Keratinocyte (primary cell): ENCODE results near the gene COL3A1. TPM values are rescaled to one million over a fixed set of nuclear protein-coding genes. Genes with fewer than 3 reads are reported as not detected.

Source experiments
- DNase-seq: peaks from one replicate; pipeline ENCODE4 v3.0.0-alpha.2; 2011; ENCODE audit warnings: low read depth, missing footprints, low spot score
- FAIRE-seq: peaks from 2 replicates; lab custom pipeline; 2011; peaks lifted over from hg19 to GRCh38; lab: Jason Lieb, UNC
- H2AFZ ChIP-seq: 2 replicates; pipeline ENCODE4 v1.6.0; 2012; ENCODE audit warnings: low read length, control low read depth, inconsistent platforms; ENCODE audit not compliant: control insufficient read depth
- H3K27ac ChIP-seq: 2 replicates; pipeline ENCODE4 v1.5.1; 2011; ENCODE audit warnings: low read length; ENCODE audit not compliant: control insufficient read depth, insufficient read depth
- H3K27me3 ChIP-seq: 3 replicates; pipeline ENCODE4 v1.6.0; 2011; ENCODE audit warnings: low read length; ENCODE audit not compliant: control insufficient read depth, insufficient read depth; ENCODE audit errors: extremely low read depth
- H3K36me3 ChIP-seq, 2 experiments: 2 replicates in 1 of 2; 3 replicates in 1 of 2; pipeline ENCODE4 v1.5.1; 2011; ENCODE audit warnings: low read length in 2 of 2, mild to moderate bottlenecking in 1 of 2; ENCODE audit not compliant: control insufficient read depth in 2 of 2, insufficient read depth in 2 of 2; ENCODE audit errors: extremely low read depth in 1 of 2
- H3K4me1 ChIP-seq: 3 replicates; pipeline ENCODE4 v1.5.1; 2011; ENCODE audit warnings: low read length; ENCODE audit not compliant: control insufficient read depth, insufficient read depth; ENCODE audit errors: extremely low read depth
- H3K4me2 ChIP-seq: 3 replicates; pipeline ENCODE4 v1.6.0; 2011; ENCODE audit warnings: low read depth, low read length; ENCODE audit not compliant: control insufficient read depth, insufficient read depth; ENCODE audit errors: extremely low read depth
- H3K4me3 ChIP-seq, 3 experiments: fragments of 200-600 bp in 1 of 3; sonication (generic) in 1 of 3; 2 replicates in 2 of 3; 3 replicates in 1 of 3; pipeline ENCODE4 v1.5.1; 2011 to 2016; ENCODE audit warnings: low read length in 3 of 3, mild to moderate bottlenecking in 3 of 3, control low read depth in 2 of 3, inconsistent platforms in 1 of 3, low read depth in 1 of 3, mixed read lengths in 1 of 3, mixed run types in 1 of 3, moderate library complexity in 1 of 3; ENCODE audit not compliant: control insufficient read depth in 2 of 3, insufficient read depth in 2 of 3; ENCODE audit errors: extremely low read depth in 1 of 3
- H3K79me2 ChIP-seq: 2 replicates; pipeline ENCODE4 v1.6.0; 2012; ENCODE audit warnings: low read length; ENCODE audit not compliant: control insufficient read depth, insufficient read depth
- H3K9ac ChIP-seq: 3 replicates; pipeline ENCODE4 v1.6.0; 2011; ENCODE audit warnings: low read length; ENCODE audit not compliant: control insufficient read depth, insufficient read depth; ENCODE audit errors: extremely low read depth
- H3K9me1 ChIP-seq: 3 replicates; pipeline ENCODE4 v1.6.0; 2011; ENCODE audit warnings: low read length; ENCODE audit not compliant: control insufficient read depth, insufficient read depth; ENCODE audit errors: extremely low read depth
- H3K9me3 ChIP-seq: 2 replicates; pipeline ENCODE4 v1.5.1; 2012; ENCODE audit warnings: low read depth, low read length; ENCODE audit not compliant: control insufficient read depth
- H4K20me1 ChIP-seq: 3 replicates; pipeline ENCODE4 v1.6.0; 2011; ENCODE audit warnings: low read length; ENCODE audit not compliant: control insufficient read depth, insufficient read depth; ENCODE audit errors: extremely low read depth
- EZH2 ChIP-seq: IDR thresholded peaks from one replicate; pipeline ENCODE4 v1.6.1; 2012; ENCODE audit warnings: inconsistent platforms, mild to moderate bottlenecking, low read length, moderate library complexity
- dilution Hi-C: fragments of 300-500 bp; cut with MboI; formaldehyde crosslinking; loops from one replicate; pipeline ENCODE4 v1.7.0; 2020; ENCODE audit warnings: low sequenced_read_pairs; ENCODE audit not compliant: extremely low pct_ligation_motif_present
- polyA plus RNA-seq, 5 experiments: library from polyadenylated mRNA; depleted of rRNA in 3 of 5; stranded (reverse) in 3 of 5; stranded (forward) in 1 of 5; unstranded in 1 of 5; fragments of >200 nt; gene quantifications; 1 replicate in 1 of 5; 2 replicates in 3 of 5; 3 replicates in 1 of 5; pipeline versions ENCODE4 v1.2.1 to v1.2.3, GENCODE V29; 2011 to 2012; ENCODE audit warnings: missing spikeins in 2 of 5, low read depth in 1 of 5, low replicate concordance in 1 of 5
- TF ChIP-seq, protein P1 (sequence below), 3 experiments: IDR thresholded peaks in 1 of 3; conservative IDR thresholded peaks in 1 of 3; optimal IDR thresholded peaks in 1 of 3; 2 replicates in 2 of 3; 3 replicates in 1 of 3; pipeline versions ENCODE3 to v1.5.1; 2011; ENCODE audit warnings: low read length in 3 of 3, mild to moderate bottlenecking in 3 of 3, moderate library complexity in 2 of 3, control low read depth in 1 of 3, inconsistent platforms in 1 of 3; ENCODE audit not compliant: insufficient read depth in 2 of 3; ENCODE audit errors: extremely low read depth in 1 of 3

The COL3A1 gene
- polyA plus RNA-seq, 1 donor (not counting 4 experiments of a cell fraction or from before 2014, with no cell fraction given), result 0.01 TPM

DNA sequence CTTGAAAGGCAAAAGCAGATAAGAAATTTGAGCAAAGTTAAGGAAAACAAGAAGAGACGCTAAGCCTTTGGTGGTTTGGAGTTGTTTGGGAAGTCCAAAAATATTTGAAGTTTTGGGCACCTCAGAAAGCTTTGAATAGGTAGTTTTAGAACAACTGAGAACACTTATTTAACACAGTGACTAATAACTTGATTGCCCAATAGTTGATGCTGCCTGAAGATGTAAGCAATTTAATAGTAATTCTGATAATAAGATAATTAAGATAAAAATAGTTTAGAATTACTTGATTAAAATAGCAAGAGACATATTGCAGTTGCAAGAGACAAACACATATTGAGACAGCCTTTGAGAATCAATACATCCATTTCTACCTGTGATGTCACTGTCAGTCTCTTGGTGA lies 16.5 kb upstream of the COL3A1 start:
- no peak for FAIRE-seq
- no peak for DNase-seq
- Histone ChIP-seq H3K9me3 (no peaks in the 10 kb centered on the region), H3K27me3 (no peaks in the 10 kb centered on the region), H3K36me3 (no peaks in the 10 kb centered on the region), H3K4me1 (no peaks in the 10 kb centered on the region), H3K4me3 (no peak overlapping the region), H3K79me2 (no peaks in the 10 kb centered on the region), H3K4me2 (no peak overlapping the region), H3K9me1 (no peaks in the 10 kb centered on the region), H3K9ac (no peak overlapping the region), H3K27ac (no peak overlapping the region), H2AFZ (no peak overlapping the region), H4K20me1 (no peaks in the 10 kb centered on the region)
- TF ChIP-seq EZH2, result no peak
- TF ChIP-seq, protein P1, sequence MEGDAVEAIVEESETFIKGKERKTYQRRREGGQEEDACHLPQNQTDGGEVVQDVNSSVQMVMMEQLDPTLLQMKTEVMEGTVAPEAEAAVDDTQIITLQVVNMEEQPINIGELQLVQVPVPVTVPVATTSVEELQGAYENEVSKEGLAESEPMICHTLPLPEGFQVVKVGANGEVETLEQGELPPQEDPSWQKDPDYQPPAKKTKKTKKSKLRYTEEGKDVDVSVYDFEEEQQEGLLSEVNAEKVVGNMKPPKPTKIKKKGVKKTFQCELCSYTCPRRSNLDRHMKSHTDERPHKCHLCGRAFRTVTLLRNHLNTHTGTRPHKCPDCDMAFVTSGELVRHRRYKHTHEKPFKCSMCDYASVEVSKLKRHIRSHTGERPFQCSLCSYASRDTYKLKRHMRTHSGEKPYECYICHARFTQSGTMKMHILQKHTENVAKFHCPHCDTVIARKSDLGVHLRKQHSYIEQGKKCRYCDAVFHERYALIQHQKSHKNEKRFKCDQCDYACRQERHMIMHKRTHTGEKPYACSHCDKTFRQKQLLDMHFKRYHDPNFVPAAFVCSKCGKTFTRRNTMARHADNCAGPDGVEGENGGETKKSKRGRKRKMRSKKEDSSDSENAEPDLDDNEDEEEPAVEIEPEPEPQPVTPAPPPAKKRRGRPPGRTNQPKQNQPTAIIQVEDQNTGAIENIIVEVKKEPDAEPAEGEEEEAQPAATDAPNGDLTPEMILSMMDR (optimal IDR thresholded peaks at IDR 0.05 in 1 of 3, IDR thresholded peaks at IDR 0.05 in 1 of 3, conservative IDR thresholded peaks at IDR 0.05 in 1 of 3; ENCODE audit: extremely low read depth in 1 of 3, insufficient read depth in 2 of 3, low read length in 3 of 3), result no peak
- dilution Hi-C loops, result no loop called here

DNA sequence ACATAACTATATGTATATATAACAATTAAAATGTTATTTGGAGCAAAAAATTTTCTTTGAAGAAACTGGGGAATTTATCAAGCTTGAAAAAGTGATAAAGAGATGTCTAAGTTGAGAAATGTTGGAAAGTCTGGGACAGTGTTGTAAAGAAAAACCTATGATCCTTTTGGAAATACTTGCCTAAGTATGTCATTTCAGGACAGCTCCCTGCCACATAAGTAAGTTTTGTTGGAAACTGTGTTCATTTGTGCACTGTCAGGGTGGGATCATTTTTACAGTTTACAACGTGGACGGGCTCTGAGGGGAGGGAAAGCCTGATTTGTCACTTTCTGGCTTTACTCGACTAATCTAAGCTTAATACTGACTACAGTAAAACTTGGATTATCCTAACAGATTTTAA lies 10.4 kb upstream of the COL3A1 start:
- DNase-seq (no peak), FAIRE-seq (no peak)
- no peak for TF ChIP-seq EZH2
- TF ChIP-seq, protein P1 (optimal IDR thresholded peaks at IDR 0.05 in 1 of 3, IDR thresholded peaks at IDR 0.05 in 1 of 3, conservative IDR thresholded peaks at IDR 0.05 in 1 of 3; ENCODE audit: extremely low read depth in 1 of 3, insufficient read depth in 2 of 3, low read length in 3 of 3), result no peak
- Histone ChIP-seq H3K9me3 (no peaks in the 10 kb centered on the region), H3K4me3 (no peak overlapping the region), H4K20me1 (no peaks in the 10 kb centered on the region), H3K4me1 (no peaks in the 10 kb centered on the region), H3K79me2 (no peaks in the 10 kb centered on the region), H3K9ac (no peak overlapping the region), H3K36me3 (no peaks in the 10 kb centered on the region), H3K9me1 (no peaks in the 10 kb centered on the region), H3K27me3 (no peaks in the 10 kb centered on the region), H3K4me2 (no peak overlapping the region), H3K27ac (no peak overlapping the region), H2AFZ (no peak overlapping the region)
- dilution Hi-C loops, result no loop called here
